Neutrophil (primary cell): Measurements from ENCODE around the gene ENOSF1.

Experiments used
- H3K27ac ChIP-seq: fragments of 200-600 bp; sonication (generic); 2 replicates; pipeline ENCODE4 v1.5.1; 2016; ENCODE audit warnings: mild to moderate bottlenecking, moderate library complexity
- H3K27me3 ChIP-seq: fragments of 200-600 bp; sonication (generic); 2 replicates; pipeline ENCODE4 v1.6.0; 2016; ENCODE audit warnings: mild to moderate bottlenecking
- H3K36me3 ChIP-seq: fragments of 200-600 bp; sonication (generic); 2 replicates; pipeline ENCODE4 v1.5.1; 2017
- H3K4me1 ChIP-seq, 2 experiments: fragments of 200-600 bp in 1 of 2; sonication (generic) in 1 of 2; 1 replicate in 1 of 2; 2 replicates in 1 of 2; pipeline versions ENCODE4 v1.5.1 to v1.6.1; 2013 to 2016; ENCODE audit warnings: low read depth in 1 of 2, low read length in 1 of 2, mild to moderate bottlenecking in 1 of 2, moderate library complexity in 1 of 2; ENCODE audit not compliant: control insufficient read depth in 1 of 2, insufficient read depth in 1 of 2
- H3K4me3 ChIP-seq, 2 experiments: fragments of 200-600 bp in 1 of 2; sonication (generic) in 1 of 2; 1 replicate in 1 of 2; 2 replicates in 1 of 2; pipeline ENCODE4 v1.5.1; 2013 to 2016; ENCODE audit warnings: low read depth in 1 of 2, low read length in 1 of 2, mild to moderate bottlenecking in 1 of 2, moderate library complexity in 1 of 2
- H3K9me3 ChIP-seq: fragments of 200-600 bp; sonication (generic); 2 replicates; pipeline ENCODE4 v1.5.1; 2016
- CTCF ChIP-seq: fragments of 200-600 bp; sonication (generic); IDR thresholded peaks from 2 replicates; pipeline ENCODE4 v1.5.1; 2016; ENCODE audit warnings: antibody characterized with exemption

ENOSF1 gene

GRCh38 chr18:666177-666576 is 46.3 kb downstream of the ENOSF1 start:
- Histone ChIP-seq H3K27me3 (no peaks in the 10 kb centered on the region), H3K4me1 (no peaks in the 10 kb centered on the region), H3K36me3 (peaks cover 16% of the 10 kb centered on the region), H3K9me3 (no peaks in the 10 kb centered on the region), H3K27ac (no peak overlapping the region), H3K4me3 (no peak overlapping the region)
- no peak for TF ChIP-seq CTCF

- Histone ChIP-seq H3K36me3 (peaks cover 3% of the 10 kb centered on the region), H3K27ac (no peak overlapping the region), H3K9me3 (no peaks in the 10 kb centered on the region), H3K27me3 (peaks cover 10% of the 10 kb centered on the region), H3K4me1 (peaks cover 15 to 19% of the 10 kb centered on the region in 2 experiments), H3K4me3 (no peak overlapping the region)
- no peak for TF ChIP-seq CTCF
These were observed 50.2 kb downstream of the ENOSF1 start for GRCh38 chr18:662197-662596.

GRCh38 chr18:659597-659996 is 52.8 kb downstream of the ENOSF1 start:
- Histone ChIP-seq H3K27ac (no peak overlapping the region), H3K36me3 (peaks cover 3% of the 10 kb centered on the region), H3K4me1 (peaks cover 17 to 23% of the 10 kb centered on the region in 2 experiments), H3K27me3 (peaks cover 26% of the 10 kb centered on the region), H3K4me3 (no peak overlapping the region), H3K9me3 (no peaks in the 10 kb centered on the region)
- TF ChIP-seq CTCF = no peak

- TF ChIP-seq CTCF = no peak
- Histone ChIP-seq H3K4me3 (peak overlapping the region; percentile 65 to 69), H3K36me3 (peaks cover 3% of the 10 kb centered on the region), H3K4me1 (peaks cover 17 to 23% of the 10 kb centered on the region in 2 experiments), H3K27ac (no peak overlapping the region), H3K9me3 (no peaks in the 10 kb centered on the region), H3K27me3 (peaks cover 26% of the 10 kb centered on the region)
These were observed 53.4 kb downstream of the ENOSF1 start for GRCh38 chr18:658947-659533.

GRCh38 chr18:658001-658946 is 54.2 kb downstream of the ENOSF1 start:
- Histone ChIP-seq H3K4me3 (peak overlapping the region; percentile 65 to 69), H3K27ac (no peak overlapping the region)
- TF ChIP-seq CTCF = no peak

More at GRCh38 chr18:658001-658946, 54.2 kb downstream of the ENOSF1 start:
- peaks cover 17 to 23% of the 10 kb centered on the region in 2 experiments for H3K4me1 ChIP-seq
- no peaks in the 10 kb centered on the region for H3K9me3 ChIP-seq
- H3K36me3 ChIP-seq = peaks cover 3% of the 10 kb centered on the region
- peaks cover 26% of the 10 kb centered on the region for H3K27me3 ChIP-seq
